Stimulated activated CD8-positive, alpha-beta memory T cell treated with anti-CD3 and anti-CD28 coated beads, Interleukin-12 subunit alpha, Interleukin-12 subunit beta, amount 100 ng/mL, for 24 hours (primary cell): ENCODE results near the gene SSPN.
"Not testable (repeated sequence)": the region's sequence is repeated elsewhere in the genome, so short reads cannot be mapped to it uniquely, and the experiment has no call there.

Source experiments
- DNase-seq: peaks from one replicate; pipeline ENCODE4 v3.0.0-alpha.2; 2020; ENCODE audit errors: extremely low read depth

SSPN gene

GRCh38 chr12:26229910-26230309, 34.5 kb downstream of the SSPN start:
- no peak for DNase-seq

GRCh38 chr12:26231470-26231869, 36.1 kb downstream of the SSPN start:
- no peak for DNase-seq

- DNase-seq: no peak
Measured at GRCh38 chr12:26231921-26232320, 36.5 kb downstream of the SSPN start.

- no peak for DNase-seq
Measured at GRCh38 chr12:26233631-26234030, 38.3 kb downstream of the SSPN start.

- not testable (repeated sequence) for DNase-seq
Measured at GRCh38 chr12:26235465-26235864, 40.1 kb downstream of the SSPN start.

- DNase-seq: no peak
Measured at GRCh38 chr12:26238341-26239121, 43.2 kb downstream of the SSPN start.

GRCh38 chr12:26239122-26239851, 43.9 kb downstream of the SSPN start:
- no peak for DNase-seq

GRCh38 chr12:26239852-26240815, 44.8 kb downstream of the SSPN start:
- no peak for DNase-seq

GRCh38 chr12:26241080-26241479, 45.7 kb downstream of the SSPN start:
- no peak for DNase-seq

- no peak for DNase-seq
Measured at GRCh38 chr12:26242683-26243082, 47.3 kb downstream of the SSPN start.

- DNase-seq: no peak
Measured at GRCh38 chr12:26244503-26244902, 49.1 kb downstream of the SSPN start.

GRCh38 chr12:26245175-26245942, 50.0 kb downstream of the SSPN start:
- no peak for DNase-seq

GRCh38 chr12:26246483-26247164, 51.3 kb downstream of the SSPN start:
- no peak for DNase-seq

- DNase-seq: no peak
Measured at GRCh38 chr12:26247873-26248272, 52.5 kb downstream of the SSPN start.

- DNase-seq: no peak
Measured at GRCh38 chr12:26250801-26251200, 55.4 kb downstream of the SSPN start.

GRCh38 chr12:26251600-26251999, 56.2 kb downstream of the SSPN start:
- no peak for DNase-seq

GRCh38 chr12:26252946-26253345, 57.6 kb downstream of the SSPN start:
- no peak for DNase-seq

- no peak for DNase-seq
Measured at GRCh38 chr12:26255893-26256645, 60.7 kb downstream of the SSPN start.

- no peak for DNase-seq
Measured at GRCh38 chr12:26264215-26264838, 69.0 kb downstream of the SSPN start.

GRCh38 chr12:26265606-26266005, 70.2 kb downstream of the SSPN start:
- no peak for DNase-seq
